ENCODE measurements around the gene SNAPC2. TPM values are rescaled to one million over a fixed set of nuclear protein-coding genes. Genes with fewer than 3 reads are reported as not detected.
A peak's percentile ranks its signal among the peaks of the same experiment; 100 is the strongest.

SNAPC2 gene
- total and polyA plus RNA-seq, 2 of the 13 experiments (the other 11 are each of a cell fraction or from before 2014, with no cell fraction given): 10.2 to 12.7 TPM

- CTCF ChIA-PET (ENCODE audit: low intra/inter-chr PET ratio, low total read pairs): no interaction called here
- 0 out of 2 replicates have a peak, but pooled peaks have one; percentile 3 for TF ChIP-seq SALL1 (CRISPR knock-in tag; IDR thresholded peaks at IDR 0.05)
- no peak for TF ChIP-seq ZNF251 (CRISPR knock-in tag; IDR thresholded peaks at IDR 0.05)
- TF ChIP-seq MEF2D (CRISPR knock-in tag; IDR thresholded peaks at IDR 0.05): no peak
- no peak for TF ChIP-seq FOSL2 (CRISPR knock-in tag; IDR thresholded peaks at IDR 0.05)
- TF ChIP-seq PRPF4 (IDR thresholded peaks at IDR 0.05; ENCODE audit: low read depth, low read length, poor library complexity, severe bottlenecking): no peak
- TF ChIP-seq ZNF562 (CRISPR knock-in tag; IDR thresholded peaks at IDR 0.05; ENCODE audit: borderline replicate concordance): no peak
- TF ChIP-seq ZIK1 (CRISPR knock-in tag; IDR thresholded peaks at IDR 0.05; ENCODE audit: borderline replicate concordance, low read depth): 0 out of 2 replicates have a peak, but pooled peaks have one; percentile 9
- peak; percentile 91 for TF ChIP-seq ZNF770 (CRISPR knock-in tag; IDR thresholded peaks at IDR 0.05)
- TF ChIP-seq ZNF619 (CRISPR knock-in tag; IDR thresholded peaks at IDR 0.05): no peak
- no peak for TF ChIP-seq ZKSCAN8 (CRISPR knock-in tag; IDR thresholded peaks at IDR 0.05; ENCODE audit: borderline replicate concordance)
- TF ChIP-seq EHMT2 (IDR thresholded peaks at IDR 0.05; ENCODE audit: borderline replicate concordance, low read depth, low read length): no peak
- TF ChIP-seq ZFP37 (CRISPR knock-in tag; IDR thresholded peaks at IDR 0.05; ENCODE audit: borderline replicate concordance): no peak
- TF ChIP-seq ZFP36 (IDR thresholded peaks at IDR 0.05; ENCODE audit: borderline replicate concordance, low read depth, low read length, partially characterized antibody): no peak
- TF ChIP-seq TCF7 (IDR thresholded peaks at IDR 0.05; ENCODE audit: low read depth): no peak
- no peak for TF ChIP-seq ZNF263 (CRISPR knock-in tag; IDR thresholded peaks at IDR 0.05)
- no peak for TF ChIP-seq ARNTL (CRISPR knock-in tag; IDR thresholded peaks at IDR 0.05)
- no peak for TF ChIP-seq NAIF1 (CRISPR knock-in tag; IDR thresholded peaks at IDR 0.05; ENCODE audit: borderline replicate concordance)
- TF ChIP-seq ZNF790 (CRISPR knock-in tag; IDR thresholded peaks at IDR 0.05; ENCODE audit: borderline replicate concordance): 0 out of 2 replicates have a peak, but pooled peaks have one; percentile 5
- no peak for TF ChIP-seq HOXD1 (CRISPR knock-in tag; IDR thresholded peaks at IDR 0.05)
- 0 out of 2 replicates have a peak, but pooled peaks have one; percentile 27 for TF ChIP-seq NFKB2 (CRISPR knock-in tag; IDR thresholded peaks at IDR 0.05; ENCODE audit: borderline replicate concordance)
Measured at GRCh38 chr19:7915250-7916102, 4.7 kb upstream of the SNAPC2 start.

More at GRCh38 chr19:7915250-7916102, 4.7 kb upstream of the SNAPC2 start:
- Histone ChIP-seq H3K9me3 (ENCODE audit: low read length) (no peaks in the 10 kb centered on the region), H3K4me1 (ENCODE audit: insufficient read depth, low read length) (peaks cover 33% of the 10 kb centered on the region), H3K9ac (ENCODE audit: insufficient read depth, low read depth, low read length) (peak overlapping the region; percentile 52), H3K27me3 (ENCODE audit: control insufficient read depth in 1 of 2, insufficient read depth in 2 of 2, low read length in 2 of 2) (no peaks in the 10 kb centered on the region; a peak in 1 of 5 replicates), H3K4me3 (replicated peaks in 1 of 3; ENCODE audit: insufficient read depth in 1 of 3, low read depth in 2 of 3, low read length in 3 of 3) (peak overlapping the region; percentile 40 to 70 (median 57); a peak in 4 of 6 replicates), H3K36me3 (replicated peaks in 1 of 2; ENCODE audit: control insufficient read depth in 1 of 2, insufficient read depth in 2 of 2, low read length in 2 of 2) (peaks cover 4 to 13% of the 10 kb centered on the region in 2 experiments; a peak in 3 of 5 replicates), H3K4me2 (ENCODE audit: low read depth, low read length) (peak overlapping the region; percentile 89), H2AFZ (ENCODE audit: low read length) (no peak overlapping the region), H3K79me2 (ENCODE audit: insufficient read depth, low read length) (no peaks in the 10 kb centered on the region), H4K20me1 (ENCODE audit: insufficient read depth, low read length) (no peaks in the 10 kb centered on the region), H3K27ac (ENCODE audit: extremely low read length, insufficient read depth, low read length) (no peak overlapping the region)
- no peak for FAIRE-seq
- DNase-seq (ENCODE audit: low spot score): no peak
- intact Hi-C loops (cut with micrococcal nuclease; ENCODE audit: unreplicated experiment) (no loop called here), in situ Hi-C loops (cut with HindIII; ENCODE audit: extremely low pct_ligation_motif_present, low pct_unique_long_range_greater_than_20kb) (no loop called here)
- no TSS peak for BruUV-seq (replicated peaks)
- ATAC-seq: no peak
- WGBS (ENCODE audit: low lambda C conversion rate): 68% methylated on average over 17 of the region's 24 CpGs
- POLR2A ChIA-PET: interaction anchor here (1.1 to 6.4 kb wide), 3 partner anchors 9 to 28 kb away, joined by 3 to 83 read pairs (median 4); partner anchors contain the start of gene MAP2K7
